Measurements from ENCODE around the gene UQCC3. TPM values are rescaled to one million over a fixed set of nuclear protein-coding genes. Genes with fewer than 3 reads are reported as not detected.

Gene UQCC3
- total and polyA plus RNA-seq, 2 of the 13 experiments (the other 11 are each of a cell fraction or from before 2014, with no cell fraction given), result 7.7 to 16.0 TPM

GRCh38 chr11:62645946-62646824 is 25.3 kb upstream of the UQCC3 start, which contains the start of gene GANAB (continued):
- TF ChIP-seq ZNF276 (CRISPR knock-in tag; IDR thresholded peaks at IDR 0.05; ENCODE audit: low read depth) (no peak), PHF20 (CRISPR knock-in tag; IDR thresholded peaks at IDR 0.05) (peak; percentile 38; the same call in 1 of the 2 replicates), POLR2AphosphoS2 (IDR thresholded peaks at IDR 0.05; ENCODE audit: low read depth, low read length) (0 out of 2 replicates have a peak, but pooled peaks have one; percentile 54), NR2C2 (CRISPR knock-in tag; IDR thresholded peaks at IDR 0.05; ENCODE audit: borderline replicate concordance) (peak; percentile 97), ZNF615 (CRISPR knock-in tag; IDR thresholded peaks at IDR 0.05; ENCODE audit: borderline replicate concordance) (no peak), HDAC1 (CRISPR knock-in tag; IDR thresholded peaks at IDR 0.05) (peak; percentile 77), CREB1 (IDR thresholded peaks at IDR 0.05) (peak; percentile 76), CREB1 (CRISPR knock-in tag; IDR thresholded peaks at IDR 0.05) (peak; percentile 93), ZNF205 (CRISPR knock-in tag; IDR thresholded peaks at IDR 0.05) (no peak), NBN (conservative IDR thresholded peaks at IDR 0.05) (no peak), ZNF253 (CRISPR knock-in tag; IDR thresholded peaks at IDR 0.05; ENCODE audit: borderline replicate concordance) (no peak), ZNF136 (CRISPR knock-in tag; IDR thresholded peaks at IDR 0.05; ENCODE audit: low read depth) (no peak; the same call in 1 of the 2 replicates), DMTF1 (CRISPR knock-in tag; IDR thresholded peaks at IDR 0.05) (no peak), TBL1XR1 (IDR thresholded peaks at IDR 0.05; ENCODE audit: borderline replicate concordance, low read length, partially characterized antibody) (no peak), IKZF1 (IDR thresholded peaks at IDR 0.05) (no peak), ZMAT3 (CRISPR knock-in tag; conservative IDR thresholded peaks at IDR 0.05) (peak; percentile 65), TEAD3 (CRISPR knock-in tag; optimal IDR thresholded peaks at IDR 0.05; ENCODE audit: borderline replicate concordance) (no peak), TBX3 (IDR thresholded peaks at IDR 0.05; ENCODE audit: borderline replicate concordance) (no peak), ZNF503 (CRISPR knock-in tag; IDR thresholded peaks at IDR 0.05) (no peak), MED13 (CRISPR knock-in tag; IDR thresholded peaks at IDR 0.05) (0 out of 2 replicates have a peak, but pooled peaks have one; percentile 26), ZNF264 (CRISPR knock-in tag; IDR thresholded peaks at IDR 0.05) (0 out of 2 replicates have a peak, but pooled peaks have one; percentile 41), HOMEZ (CRISPR knock-in tag; IDR thresholded peaks at IDR 0.05; ENCODE audit: low read depth) (no peak), ZNF350 (CRISPR knock-in tag; IDR thresholded peaks at IDR 0.05; ENCODE audit: borderline replicate concordance, low read depth) (peak; percentile 41), ZNF282 (IDR thresholded peaks at IDR 0.05; ENCODE audit: partially characterized antibody) (no peak)
